ENCODE results near the gene FAM24B. TPM values are rescaled to one million over a fixed set of nuclear protein-coding genes. Genes with fewer than 3 reads are reported as not detected.

The FAM24B gene
- polyA plus RNA-seq, 1 donor from 2014 or later = 3.4 TPM

DNA sequence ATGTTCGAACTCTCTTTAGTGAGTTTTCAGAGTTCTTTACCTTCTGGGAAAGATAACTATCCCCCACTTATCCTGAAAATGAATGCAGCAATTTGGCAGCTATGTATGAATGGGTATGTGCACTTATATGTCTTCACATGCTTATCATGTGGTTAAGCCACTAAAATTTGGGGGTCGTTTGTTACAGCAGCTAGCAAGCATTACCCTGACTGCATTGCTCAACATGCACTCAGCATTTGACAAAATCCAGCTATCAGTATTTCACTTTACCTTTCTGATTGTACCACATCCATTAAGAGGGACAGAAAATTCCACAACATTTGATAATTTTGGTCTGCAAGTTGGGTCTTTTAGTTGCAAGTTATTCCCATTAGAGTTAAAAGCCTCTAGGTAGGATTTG lies 43.5 kb downstream of the FAM24B start:
- Histone ChIP-seq H3K4me2 (ENCODE audit: low read length) (no peak overlapping the region), H3K4me3 (ENCODE audit: low read length) (no peak overlapping the region), H3K27ac (ENCODE audit: low read length) (no peak overlapping the region), H3F3A (ENCODE audit: insufficient read depth, low read length, poor library complexity, severe bottlenecking) (no peaks in the 10 kb centered on the region), H4K20me1 (ENCODE audit: insufficient read depth) (no peaks in the 10 kb centered on the region), H3K9me3 (ENCODE audit: low read length) (no peaks in the 10 kb centered on the region), H3K9ac (ENCODE audit: low read length) (no peak overlapping the region), H2AFZ (ENCODE audit: low read depth, low read length) (no peak overlapping the region), H3K9me2 (ENCODE audit: insufficient read depth, low read length) (no peaks in the 10 kb centered on the region), H3K79me2 (replicated peaks; ENCODE audit: insufficient read depth, low read length) (no peaks in the 10 kb centered on the region), H3K27me3 (ENCODE audit: insufficient read depth, low read depth, low read length) (no peaks in the 10 kb centered on the region), H3K36me3 (ENCODE audit: insufficient read depth, low read length) (no peaks in the 10 kb centered on the region)
- TF ChIP-seq RAD21 (conservative IDR thresholded peaks at IDR 0.05) (no peak), TAF1 (IDR thresholded peaks at IDR 0.05; ENCODE audit: low read depth) (no peak), EZH2 (IDR thresholded peaks at IDR 0.05; ENCODE audit: borderline replicate concordance, insufficient read depth, low read length, poor library complexity, severe bottlenecking) (no peak), EP300 (conservative IDR thresholded peaks at IDR 0.05; ENCODE audit: poor library complexity, severe bottlenecking) (no peak), MXI1 (conservative IDR thresholded peaks at IDR 0.05; ENCODE audit: poor library complexity, severe bottlenecking) (no peak), SMC3 (conservative IDR thresholded peaks at IDR 0.05; ENCODE audit: poor library complexity) (no peak)
- TF ChIP-seq, protein P1, sequence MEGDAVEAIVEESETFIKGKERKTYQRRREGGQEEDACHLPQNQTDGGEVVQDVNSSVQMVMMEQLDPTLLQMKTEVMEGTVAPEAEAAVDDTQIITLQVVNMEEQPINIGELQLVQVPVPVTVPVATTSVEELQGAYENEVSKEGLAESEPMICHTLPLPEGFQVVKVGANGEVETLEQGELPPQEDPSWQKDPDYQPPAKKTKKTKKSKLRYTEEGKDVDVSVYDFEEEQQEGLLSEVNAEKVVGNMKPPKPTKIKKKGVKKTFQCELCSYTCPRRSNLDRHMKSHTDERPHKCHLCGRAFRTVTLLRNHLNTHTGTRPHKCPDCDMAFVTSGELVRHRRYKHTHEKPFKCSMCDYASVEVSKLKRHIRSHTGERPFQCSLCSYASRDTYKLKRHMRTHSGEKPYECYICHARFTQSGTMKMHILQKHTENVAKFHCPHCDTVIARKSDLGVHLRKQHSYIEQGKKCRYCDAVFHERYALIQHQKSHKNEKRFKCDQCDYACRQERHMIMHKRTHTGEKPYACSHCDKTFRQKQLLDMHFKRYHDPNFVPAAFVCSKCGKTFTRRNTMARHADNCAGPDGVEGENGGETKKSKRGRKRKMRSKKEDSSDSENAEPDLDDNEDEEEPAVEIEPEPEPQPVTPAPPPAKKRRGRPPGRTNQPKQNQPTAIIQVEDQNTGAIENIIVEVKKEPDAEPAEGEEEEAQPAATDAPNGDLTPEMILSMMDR (IDR thresholded peaks at IDR 0.05; ENCODE audit: poor library complexity, severe bottlenecking) = no peak
- TF ChIP-seq, protein P2, sequence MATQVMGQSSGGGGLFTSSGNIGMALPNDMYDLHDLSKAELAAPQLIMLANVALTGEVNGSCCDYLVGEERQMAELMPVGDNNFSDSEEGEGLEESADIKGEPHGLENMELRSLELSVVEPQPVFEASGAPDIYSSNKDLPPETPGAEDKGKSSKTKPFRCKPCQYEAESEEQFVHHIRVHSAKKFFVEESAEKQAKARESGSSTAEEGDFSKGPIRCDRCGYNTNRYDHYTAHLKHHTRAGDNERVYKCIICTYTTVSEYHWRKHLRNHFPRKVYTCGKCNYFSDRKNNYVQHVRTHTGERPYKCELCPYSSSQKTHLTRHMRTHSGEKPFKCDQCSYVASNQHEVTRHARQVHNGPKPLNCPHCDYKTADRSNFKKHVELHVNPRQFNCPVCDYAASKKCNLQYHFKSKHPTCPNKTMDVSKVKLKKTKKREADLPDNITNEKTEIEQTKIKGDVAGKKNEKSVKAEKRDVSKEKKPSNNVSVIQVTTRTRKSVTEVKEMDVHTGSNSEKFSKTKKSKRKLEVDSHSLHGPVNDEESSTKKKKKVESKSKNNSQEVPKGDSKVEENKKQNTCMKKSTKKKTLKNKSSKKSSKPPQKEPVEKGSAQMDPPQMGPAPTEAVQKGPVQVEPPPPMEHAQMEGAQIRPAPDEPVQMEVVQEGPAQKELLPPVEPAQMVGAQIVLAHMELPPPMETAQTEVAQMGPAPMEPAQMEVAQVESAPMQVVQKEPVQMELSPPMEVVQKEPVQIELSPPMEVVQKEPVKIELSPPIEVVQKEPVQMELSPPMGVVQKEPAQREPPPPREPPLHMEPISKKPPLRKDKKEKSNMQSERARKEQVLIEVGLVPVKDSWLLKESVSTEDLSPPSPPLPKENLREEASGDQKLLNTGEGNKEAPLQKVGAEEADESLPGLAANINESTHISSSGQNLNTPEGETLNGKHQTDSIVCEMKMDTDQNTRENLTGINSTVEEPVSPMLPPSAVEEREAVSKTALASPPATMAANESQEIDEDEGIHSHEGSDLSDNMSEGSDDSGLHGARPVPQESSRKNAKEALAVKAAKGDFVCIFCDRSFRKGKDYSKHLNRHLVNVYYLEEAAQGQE (IDR thresholded peaks at IDR 0.05; ENCODE audit: borderline replicate concordance) = no peak

GRCh38 chr10:122830965-122831353 lies 48.4 kb downstream of the FAM24B start:
- no peaks in the 10 kb centered on the region for H3K9me3 ChIP-seq (ENCODE audit: low read length)
- no peak overlapping the region for H3K27ac ChIP-seq (ENCODE audit: low read length)
- no peak overlapping the region for H2AFZ ChIP-seq (ENCODE audit: low read depth, low read length)
- H3K36me3 ChIP-seq (ENCODE audit: insufficient read depth, low read length) = no peaks in the 10 kb centered on the region
- no peaks in the 10 kb centered on the region for H3K9me2 ChIP-seq (ENCODE audit: insufficient read depth, low read length)
- H3K79me2 ChIP-seq (replicated peaks; ENCODE audit: insufficient read depth, low read length) = no peaks in the 10 kb centered on the region
- no peak for TF ChIP-seq EP300 (conservative IDR thresholded peaks at IDR 0.05; ENCODE audit: poor library complexity, severe bottlenecking)
- TF ChIP-seq RAD21 (conservative IDR thresholded peaks at IDR 0.05) = no peak
- TF ChIP-seq, protein P1 (IDR thresholded peaks at IDR 0.05; ENCODE audit: poor library complexity, severe bottlenecking) = no peak
- no peak for TF ChIP-seq SMC3 (conservative IDR thresholded peaks at IDR 0.05; ENCODE audit: poor library complexity)
- TF ChIP-seq TAF1 (IDR thresholded peaks at IDR 0.05; ENCODE audit: low read depth) = no peak
- TF ChIP-seq EZH2 (IDR thresholded peaks at IDR 0.05; ENCODE audit: borderline replicate concordance, insufficient read depth, low read length, poor library complexity, severe bottlenecking) = no peak
- TF ChIP-seq POLR2AphosphoS5 (IDR thresholded peaks at IDR 0.05) = no peak
- no peak for TF ChIP-seq MXI1 (conservative IDR thresholded peaks at IDR 0.05; ENCODE audit: poor library complexity, severe bottlenecking)
- TF ChIP-seq, protein P2 (IDR thresholded peaks at IDR 0.05; ENCODE audit: borderline replicate concordance) = no peak
- no peaks in the 10 kb centered on the region for H3K27me3 ChIP-seq (ENCODE audit: insufficient read depth, low read depth, low read length)
- no peak overlapping the region for H3K4me2 ChIP-seq (ENCODE audit: low read length)
- no peaks in the 10 kb centered on the region for H4K20me1 ChIP-seq (ENCODE audit: insufficient read depth)
- no peak overlapping the region for H3K9ac ChIP-seq (ENCODE audit: low read length)
- no peak overlapping the region for H3K4me3 ChIP-seq (ENCODE audit: low read length)
- no peaks in the 10 kb centered on the region for H3F3A ChIP-seq (ENCODE audit: insufficient read depth, low read length, poor library complexity, severe bottlenecking)

Measured in neural cell (in vitro differentiated cells).